NCI-H510A (cell line): ENCODE results near the gene BCL6.

ENCODE experiments used
- DNase-seq: peaks from one replicate; lab custom pipeline; 2025; lab: John Stamatoyannopoulos, UW

BCL6 gene

DNA sequence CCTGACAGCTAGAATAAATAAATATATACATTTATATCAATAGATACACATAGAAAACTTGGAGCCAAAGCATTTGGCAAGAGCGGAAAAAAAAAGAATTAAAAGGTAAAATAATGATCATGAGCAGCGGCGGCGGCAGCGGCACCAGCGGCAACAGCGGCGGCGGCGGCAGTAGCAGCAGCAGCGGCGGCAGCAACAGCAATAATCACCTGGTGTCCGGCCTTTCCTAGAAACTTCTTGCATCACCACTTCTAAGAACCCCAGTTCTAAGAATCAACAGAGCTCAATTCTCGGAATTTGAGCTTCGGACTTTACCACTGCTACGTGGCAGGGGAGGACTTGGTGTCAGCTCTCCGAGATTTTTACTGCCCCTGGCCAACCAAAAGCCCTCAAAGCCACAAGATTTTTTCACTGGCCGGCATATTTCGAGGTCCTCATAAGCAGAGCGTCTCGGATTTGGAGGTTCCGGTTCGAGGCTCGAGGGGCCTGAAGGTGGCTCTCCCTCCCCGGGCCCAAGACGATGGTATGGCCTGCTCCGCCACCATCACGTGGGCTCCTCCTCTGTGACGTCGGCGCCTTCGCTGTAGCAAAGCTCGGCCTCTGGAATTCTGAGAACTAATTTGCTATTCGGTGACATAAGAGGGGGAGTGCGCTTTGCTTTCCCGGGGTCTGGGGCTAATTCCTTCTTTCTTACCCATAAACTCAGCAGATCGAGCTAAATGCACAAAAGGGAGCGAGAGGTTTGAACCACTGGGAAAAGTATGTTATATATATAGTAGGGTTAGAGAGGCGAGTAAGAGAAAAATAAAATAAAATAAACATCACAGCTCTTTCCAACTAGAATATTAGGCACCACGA lies at the start of gene BCL6:
Gene BCL6, minus strand, starts transcription at position 268 of the 858 bp plus-strand sequence. CDS start 11,775 bp downstream, outside the sequence.
- peak; percentile 91 for DNase-seq

DNA sequence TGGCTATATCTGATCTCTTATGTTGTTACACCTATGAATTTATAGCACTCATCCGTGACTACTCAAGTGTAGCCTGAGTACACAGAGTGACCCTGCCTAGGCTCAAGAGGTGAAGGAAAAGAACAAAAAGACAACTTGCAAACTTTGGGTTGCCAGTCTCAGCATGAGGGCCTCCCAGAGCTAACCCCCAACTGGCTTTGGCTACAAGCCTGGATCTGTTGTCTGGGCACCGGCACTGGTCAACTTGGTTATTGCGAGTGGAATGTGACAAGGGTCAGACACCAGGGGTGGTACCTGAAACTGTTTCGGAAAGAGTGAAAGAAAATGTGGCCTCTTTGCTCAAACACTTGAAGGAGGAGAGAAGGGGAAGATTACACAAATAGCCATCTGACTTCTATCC lies 49.5 kb upstream of the BCL6 start:
- DNase-seq = no peak

DNA sequence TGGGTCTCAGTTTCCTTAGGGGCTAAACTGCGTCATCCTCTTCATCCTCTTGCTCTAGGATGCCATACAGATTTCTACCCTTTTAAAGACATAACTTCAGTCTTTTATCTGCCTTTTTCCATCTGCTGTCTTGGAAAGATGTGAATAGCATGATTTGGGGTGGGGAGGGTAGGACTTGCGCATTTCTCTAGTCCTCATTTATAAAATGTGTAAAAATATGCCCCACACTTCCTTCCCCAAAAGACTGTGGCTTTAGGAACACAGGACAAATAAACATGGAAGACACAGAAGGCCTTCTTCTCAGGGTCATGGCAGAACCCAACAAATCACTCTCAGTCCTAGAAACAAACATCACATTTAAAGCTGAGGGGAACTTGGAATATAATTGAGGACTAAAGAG lies 48.4 kb upstream of the BCL6 start:
- no peak for DNase-seq

DNA sequence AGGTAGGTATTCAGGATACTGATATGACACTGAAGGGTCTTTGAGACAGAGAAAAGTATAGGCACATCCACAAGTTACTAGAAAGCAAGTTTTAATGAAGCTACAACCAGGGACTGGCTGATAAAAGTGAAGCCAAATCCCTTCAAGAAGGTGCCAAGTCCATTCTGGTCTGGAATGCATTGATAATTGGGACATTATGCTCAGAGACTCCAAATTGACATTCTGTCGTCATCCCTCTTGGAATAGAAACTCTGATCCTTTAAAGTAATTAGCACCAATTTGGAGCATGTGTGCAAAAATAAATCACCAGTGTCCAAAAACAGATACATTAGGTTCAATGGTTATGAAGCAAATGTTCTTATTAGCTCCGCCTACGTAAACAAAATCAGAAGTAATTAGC lies 47.3 kb upstream of the BCL6 start:
- DNase-seq = no peak

DNA sequence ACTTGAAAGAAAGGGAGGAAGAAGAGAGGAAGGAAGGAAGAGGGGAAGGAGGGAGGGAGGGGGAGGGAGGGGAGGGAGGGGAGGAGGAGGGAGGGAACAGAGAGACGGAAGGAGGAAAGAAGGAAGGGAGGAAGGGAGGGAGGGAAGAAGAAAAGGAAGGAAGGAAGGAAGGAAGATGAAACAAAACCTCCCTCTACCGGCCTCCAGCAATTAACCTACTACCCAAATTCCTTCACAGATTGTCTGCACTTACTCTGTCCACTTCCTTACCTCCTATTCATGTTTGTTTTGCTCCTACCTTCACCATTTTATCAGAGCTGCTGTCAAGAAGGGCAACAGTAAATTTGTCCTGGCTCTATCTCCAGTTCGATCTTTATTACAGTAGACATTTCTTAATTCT lies 44.6 kb upstream of the BCL6 start:
- DNase-seq = no peak

DNA sequence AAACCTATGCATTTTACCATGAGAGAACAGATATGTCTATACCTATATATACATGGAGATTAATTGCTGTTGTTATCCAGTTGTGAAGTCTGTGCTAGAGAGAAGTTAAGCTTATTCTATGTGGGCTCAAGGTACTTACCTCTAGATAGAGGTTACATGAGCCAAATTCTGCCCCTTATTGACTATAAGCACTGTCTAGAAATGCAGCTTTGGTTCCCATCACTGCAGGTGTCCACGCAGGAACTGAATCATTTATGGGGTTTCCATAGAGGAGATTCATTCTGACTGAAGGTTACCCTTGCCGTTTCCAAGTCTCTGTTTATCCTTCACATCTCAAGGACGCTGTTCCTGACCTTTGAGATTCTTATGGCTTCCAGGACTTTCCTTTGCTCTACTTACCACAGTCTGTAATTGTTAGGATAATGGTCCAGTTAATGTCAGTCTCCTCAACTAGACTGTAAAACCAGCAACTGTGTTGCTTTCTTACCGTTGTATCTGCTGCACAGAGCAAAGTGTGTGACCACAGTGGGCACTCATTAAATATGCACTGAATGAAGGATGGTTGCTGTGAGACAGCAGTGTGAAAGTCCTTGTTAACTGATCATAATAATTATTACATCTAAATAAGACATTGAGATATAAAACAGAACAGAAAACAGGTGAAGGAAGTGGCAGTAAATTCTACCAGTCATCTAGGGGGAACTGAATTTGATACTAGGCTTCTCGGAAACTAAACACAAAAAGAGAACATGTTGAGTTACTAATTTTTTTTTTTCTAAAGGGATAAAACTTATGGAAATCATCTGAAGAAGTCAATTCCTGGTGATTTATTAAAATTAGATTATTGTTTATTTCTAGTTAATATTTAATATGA lies 44.0 kb upstream of the BCL6 start:
- DNase-seq = no peak

DNA sequence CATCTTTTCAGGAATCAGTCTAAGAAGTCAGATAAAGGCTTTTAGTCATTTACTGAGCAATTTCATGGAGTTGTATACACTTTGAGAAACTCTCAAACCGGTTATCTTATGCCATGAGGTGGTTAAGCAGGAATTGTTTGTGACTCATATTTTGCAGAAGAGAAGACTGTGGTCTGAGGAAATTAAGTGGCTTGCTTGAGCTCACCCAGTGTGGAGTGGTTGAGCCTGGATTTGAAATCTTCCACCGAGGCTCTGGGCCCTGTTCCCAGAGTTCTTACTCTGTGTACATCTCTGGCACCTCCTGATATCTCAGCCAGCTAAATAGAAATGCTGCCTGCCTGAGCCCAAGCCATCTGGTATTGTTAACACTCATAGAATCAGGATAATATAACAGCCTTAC lies 37.8 kb upstream of the BCL6 start:
- no peak for DNase-seq

DNA sequence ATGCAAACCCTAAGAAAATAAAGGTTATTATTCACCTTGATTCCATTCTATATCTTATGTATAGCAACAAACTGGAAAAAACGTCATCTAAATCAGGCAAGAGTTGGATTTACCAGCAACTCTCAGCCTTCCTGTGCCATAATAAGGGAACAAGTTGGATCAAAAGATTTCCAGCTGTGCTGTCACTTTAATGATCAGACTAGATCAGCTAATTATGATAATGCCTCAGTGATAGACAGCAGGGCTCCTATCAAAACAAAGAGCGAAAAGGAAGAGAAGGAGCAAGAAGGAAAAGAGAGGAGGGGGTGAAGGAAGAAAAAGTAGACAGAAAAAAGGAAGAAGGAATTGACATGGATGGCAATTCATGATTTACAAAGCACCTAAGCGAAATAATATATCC lies 36.7 kb upstream of the BCL6 start:
- no peak for DNase-seq

DNA sequence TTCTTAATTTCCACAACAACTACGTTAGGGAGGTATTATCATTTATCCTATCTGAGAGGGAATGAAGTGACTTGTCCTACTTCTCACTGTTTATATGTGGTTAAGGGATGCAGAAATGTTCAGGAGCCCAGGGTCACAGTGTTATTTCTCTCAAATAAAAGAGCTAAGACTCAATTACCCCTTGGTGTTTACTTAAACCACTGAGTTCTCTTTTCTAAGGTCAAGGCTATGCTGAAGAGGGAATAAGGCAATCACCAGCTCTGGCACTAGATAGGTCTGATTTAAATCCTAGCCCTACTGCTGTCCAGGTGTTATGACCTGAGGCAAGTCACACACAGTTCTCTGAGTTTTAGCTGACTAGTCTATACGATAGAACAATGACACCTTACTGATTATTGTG lies 35.7 kb upstream of the BCL6 start:
- no peak for DNase-seq

DNA sequence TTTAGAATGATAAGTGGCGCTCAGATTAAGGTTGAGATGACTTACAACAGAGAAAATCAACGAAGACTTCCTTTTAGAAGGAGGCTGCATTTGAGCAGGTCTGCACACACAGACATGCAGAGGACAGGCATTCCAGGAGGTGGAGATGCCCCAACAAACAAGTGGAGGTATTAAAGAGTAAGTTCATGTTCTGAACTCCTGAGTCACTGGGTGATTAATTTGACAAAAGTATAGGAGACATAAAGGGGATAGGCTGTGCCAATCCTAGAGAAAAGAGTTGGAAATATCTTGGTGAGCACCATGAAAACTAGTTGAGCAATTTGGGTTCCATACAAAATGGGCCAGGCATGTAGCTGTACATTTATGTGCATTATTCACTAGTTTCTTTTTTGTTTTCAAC lies 33.5 kb upstream of the BCL6 start:
- DNase-seq = no peak

DNA sequence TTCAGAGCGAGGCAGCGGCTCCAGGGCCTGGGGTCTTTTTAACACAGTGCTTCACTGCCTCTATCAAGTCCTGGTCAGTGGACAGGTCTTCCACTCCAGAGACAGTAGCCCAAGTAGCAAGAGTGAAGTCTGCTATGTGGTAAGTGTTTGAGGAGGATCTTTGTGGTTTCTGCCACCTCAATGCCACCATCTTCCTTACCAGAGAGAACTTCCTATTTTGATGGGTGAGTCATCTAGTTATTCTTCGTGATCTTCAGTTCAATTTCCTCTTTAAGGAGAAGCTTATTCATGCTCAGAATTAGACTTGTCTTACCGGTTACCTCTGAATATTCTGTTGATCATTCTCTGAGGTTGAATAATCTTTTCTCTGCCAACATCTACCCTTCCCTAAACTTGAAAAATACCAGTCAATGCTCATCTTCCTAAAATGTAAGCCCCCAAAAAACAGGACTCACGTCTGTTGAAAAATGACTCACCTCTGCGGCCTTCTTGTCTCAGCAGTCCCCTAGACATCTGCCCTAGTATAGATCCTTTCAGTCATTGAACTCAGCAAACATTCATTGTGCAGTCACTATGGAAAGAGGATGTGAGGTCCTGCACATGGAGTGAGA lies 32.2 kb upstream of the BCL6 start:
- no peak for DNase-seq

DNA sequence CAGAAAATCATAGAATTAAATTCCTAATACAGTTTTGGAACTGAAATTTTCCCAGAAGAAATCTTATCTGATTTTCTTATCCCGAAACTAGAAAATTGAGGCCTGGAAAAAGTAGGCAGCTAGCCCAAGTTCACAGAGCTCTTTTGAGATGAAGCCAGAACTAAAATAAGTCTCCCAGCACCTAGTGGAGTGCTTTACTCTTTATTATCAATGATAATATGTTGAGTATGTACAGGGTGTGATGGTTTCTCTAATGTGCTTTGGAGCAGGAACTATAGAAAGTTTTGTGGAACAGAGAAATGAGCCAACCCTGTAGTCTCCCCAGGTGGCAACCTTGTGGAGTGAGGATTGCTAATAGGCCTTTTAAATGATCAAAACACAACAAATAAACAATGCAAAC lies 30.3 kb upstream of the BCL6 start:
- DNase-seq = no peak

DNA sequence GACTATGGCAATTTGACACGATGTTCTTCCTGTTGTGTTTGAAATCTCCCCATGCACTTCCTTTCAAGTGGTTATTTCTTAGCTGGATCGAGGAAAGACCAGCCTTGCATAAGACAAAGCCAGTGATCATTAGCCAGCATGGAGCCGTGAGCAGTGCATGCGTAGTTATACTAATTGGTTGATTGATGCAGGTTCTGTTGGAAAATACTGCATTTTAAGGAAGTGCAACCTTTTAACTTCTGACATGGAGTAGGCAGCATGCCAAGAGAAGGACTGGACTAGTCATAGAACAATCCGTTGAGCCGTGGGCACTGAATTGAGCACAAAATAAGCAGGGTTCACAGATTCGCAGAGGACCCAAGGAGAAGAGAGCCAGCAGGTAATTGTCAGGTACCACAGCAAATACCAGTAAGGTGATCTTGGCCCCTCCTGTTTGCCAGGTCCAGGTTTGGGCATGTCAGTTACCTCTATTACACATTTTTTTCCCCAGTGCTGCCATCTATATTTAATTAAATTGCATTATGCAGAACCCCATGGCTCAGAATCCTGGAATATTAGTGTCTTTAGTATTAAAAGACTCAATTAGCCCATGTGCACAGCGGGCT lies 29.0 kb upstream of the BCL6 start:
- DNase-seq = no peak

DNA sequence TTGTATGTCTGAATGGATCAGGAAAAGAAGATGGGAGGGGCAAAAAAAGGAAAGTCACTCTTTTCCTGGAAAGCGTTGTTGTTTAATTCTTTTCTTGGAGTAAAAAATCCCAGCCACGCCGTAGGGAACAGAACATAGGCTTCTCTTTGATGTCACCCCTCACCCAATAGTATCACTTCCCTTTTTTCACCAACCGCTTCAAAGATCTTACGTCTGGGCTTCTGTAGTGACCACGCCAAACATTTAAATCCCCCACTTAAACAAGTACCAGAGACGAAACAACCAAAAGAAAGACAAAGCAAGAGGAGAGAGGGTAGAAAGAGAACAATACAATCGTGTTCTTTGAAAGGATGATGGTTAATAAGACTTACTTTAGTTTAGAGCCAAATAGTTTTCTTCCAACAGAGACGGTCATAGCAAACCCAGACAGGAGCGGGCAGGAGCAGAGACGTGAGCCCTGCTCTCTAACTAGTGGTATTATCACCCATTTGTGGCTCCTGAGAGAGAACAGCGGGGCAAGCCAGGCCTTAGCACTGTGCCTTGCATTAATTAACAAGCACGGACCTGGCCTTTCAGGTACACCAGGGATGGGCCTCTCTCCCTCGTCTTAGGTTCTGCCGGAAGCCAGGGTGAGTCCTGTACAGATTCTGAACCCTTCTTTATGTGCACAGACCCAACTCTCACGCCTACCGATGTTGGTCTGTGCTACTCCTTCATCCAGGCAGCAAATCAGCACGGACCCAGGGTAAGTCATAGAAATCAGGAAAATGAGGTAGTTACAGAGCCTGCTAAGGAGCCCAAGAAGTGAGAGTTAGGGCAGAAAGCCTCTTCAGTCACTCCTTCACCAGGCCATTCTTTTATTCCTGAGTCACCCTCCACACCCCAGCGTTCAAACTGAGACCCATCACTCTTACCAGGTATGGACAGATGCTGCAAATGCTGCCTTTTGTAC lies 28.2 kb upstream of the BCL6 start:
- no peak for DNase-seq

DNA sequence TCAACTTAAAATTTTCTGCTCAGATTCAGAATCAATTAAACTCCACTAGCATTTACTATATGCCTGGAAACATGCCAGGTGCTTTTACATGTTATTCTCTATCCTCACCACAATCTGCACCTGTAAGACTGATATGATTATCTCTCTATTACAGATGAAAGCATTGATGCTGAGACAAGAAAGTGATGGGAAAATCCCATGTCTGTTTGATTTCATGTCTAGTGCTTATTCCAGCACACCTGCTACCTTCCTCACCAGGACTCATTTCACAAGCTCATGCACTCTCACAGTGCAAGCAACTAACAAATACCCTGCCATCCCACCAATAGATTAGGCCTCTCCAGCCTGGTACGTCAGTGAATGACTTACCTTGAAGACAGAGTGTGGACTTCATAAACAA lies 25.0 kb upstream of the BCL6 start:
- DNase-seq = no peak

DNA sequence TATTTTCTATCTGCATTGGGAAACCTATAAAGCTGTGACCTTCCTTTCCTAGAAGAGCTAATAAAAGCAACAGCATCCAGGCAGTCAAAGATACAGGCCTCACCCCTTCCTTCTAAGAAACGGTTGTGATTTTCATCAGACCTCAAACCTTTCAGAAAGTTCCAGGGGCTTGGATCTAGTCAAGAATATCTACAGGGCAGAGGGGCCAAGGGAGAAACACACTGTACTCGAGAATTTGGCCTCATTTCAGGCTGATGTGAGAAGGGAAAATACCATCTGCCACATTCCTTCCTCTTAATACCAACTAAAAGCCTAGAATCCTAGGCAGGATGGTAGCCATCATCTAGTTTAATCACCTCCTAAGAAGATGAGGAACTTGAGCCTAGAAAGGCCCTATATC lies 24.5 kb upstream of the BCL6 start:
- DNase-seq = no peak

DNA sequence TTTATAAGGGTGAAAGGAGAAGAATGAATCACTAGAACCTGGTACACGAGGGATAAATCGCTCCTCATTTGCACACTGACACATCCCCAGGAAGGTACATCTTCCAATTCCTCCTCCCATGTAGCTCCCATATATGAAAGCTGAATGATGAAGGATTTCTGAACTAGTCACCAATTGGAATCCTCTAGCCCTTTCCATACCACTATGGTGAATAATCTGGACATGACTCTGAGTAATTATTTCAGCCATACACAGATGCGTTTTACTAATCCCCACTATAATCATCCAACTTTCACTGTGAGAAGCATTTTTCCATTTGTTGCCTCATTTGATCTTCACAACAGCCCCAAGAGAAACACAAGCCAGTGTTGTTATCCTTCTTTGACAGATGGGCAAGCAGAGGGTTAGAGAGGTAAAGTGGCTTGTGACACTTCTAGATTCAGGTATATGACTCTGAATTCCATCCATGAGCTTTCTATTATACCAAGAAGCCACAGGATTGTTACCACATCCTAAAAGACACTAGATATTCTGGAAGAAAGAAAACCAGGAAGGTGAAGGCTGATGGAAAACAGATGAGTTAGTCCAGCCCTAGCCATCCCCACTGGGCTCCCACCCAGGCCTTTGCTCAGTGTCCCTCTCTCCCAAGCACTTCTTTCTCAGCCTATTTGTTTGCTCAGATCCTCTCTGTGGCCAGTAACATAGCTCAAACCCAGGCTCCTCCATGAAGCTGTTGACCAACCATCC lies 22.2 kb upstream of the BCL6 start:
- DNase-seq = no peak

DNA sequence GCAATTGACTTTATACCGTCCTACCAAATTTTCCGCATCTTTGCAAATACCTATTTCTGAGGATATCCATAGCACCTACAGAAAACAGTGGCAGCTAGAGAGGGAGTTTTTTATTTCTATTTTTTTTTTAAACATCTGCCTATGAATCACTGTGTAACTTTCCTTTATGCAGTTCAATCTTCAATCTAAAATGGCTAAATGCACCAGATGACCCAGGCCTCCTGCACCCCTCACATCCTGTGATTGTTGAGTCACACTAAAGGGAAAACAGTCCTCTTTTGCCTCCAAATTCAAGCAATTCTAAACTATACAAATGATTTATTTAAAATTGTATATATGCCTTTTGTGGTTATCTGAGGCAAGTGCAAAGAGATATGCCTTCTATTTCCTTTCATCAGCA lies 20.1 kb upstream of the BCL6 start:
- no peak for DNase-seq

DNA sequence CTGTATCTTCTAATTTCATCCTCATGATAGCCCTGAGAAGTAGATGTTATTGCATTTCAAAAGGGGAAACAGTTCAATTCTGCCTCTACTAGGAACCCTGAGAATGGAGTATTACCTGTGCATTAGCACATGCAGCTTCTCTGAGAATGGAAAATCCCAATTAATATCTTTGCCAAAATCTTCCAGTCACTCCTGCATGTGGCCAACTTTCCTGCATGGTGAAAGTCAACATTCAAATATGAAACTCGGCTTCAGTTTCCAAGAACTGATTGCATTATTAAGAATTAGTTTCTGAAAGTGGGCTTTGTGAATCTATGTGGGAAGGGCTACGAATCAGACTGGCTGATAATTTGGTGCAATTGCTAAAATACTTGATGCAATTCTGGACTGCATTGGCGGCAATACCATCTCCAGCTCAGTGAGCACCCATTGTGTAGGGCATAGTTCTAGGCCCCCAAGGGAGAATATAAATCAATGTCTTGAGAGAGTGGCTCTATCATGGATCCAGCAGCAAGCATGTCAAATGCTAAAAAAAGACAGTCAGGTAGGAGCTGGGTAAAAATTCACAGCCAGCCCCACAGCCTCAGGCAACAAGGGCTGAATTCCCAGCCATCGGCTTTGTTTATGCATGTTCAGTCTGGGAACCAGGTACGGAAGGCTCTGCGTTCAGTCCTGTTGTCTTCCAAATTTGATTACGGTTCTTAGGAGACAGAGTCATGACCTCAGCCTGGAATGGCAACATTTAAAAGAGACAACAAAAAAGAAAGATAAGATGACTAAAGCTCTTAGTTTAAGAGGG lies 18.8 kb upstream of the BCL6 start:
- no peak for DNase-seq

DNA sequence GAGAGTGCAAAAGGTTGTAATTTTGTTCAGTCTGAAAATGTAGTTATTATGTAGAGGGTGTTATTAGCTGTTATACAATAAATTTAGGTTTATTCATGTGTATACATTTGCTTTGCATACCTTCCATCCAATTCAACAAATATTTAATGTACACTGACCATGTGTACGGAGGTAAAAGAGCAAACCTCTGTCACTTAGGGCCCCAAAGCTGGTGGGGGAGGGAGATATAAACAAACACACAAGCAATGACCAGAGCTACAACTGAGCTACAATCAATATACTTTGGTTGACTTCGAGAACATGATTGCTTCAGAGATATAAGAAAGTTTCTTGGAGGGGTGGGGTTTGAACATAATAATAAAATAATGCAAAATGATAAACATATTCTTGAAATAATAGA lies 17.5 kb upstream of the BCL6 start:
- DNase-seq = no peak
